SU-DHL-6 (cell line): Measurements from ENCODE around the gene OTOGL.

Source experiments
- H2AFZ ChIP-seq: fragments of 200-600 bp; sonication (generic); 2 replicates; pipeline ENCODE4 v1.6.1; 2014; ENCODE audit warnings: low read depth, mild to moderate bottlenecking, moderate library complexity, mixed read lengths, antibody characterized with exemption, low read length; ENCODE audit not compliant: severe bottlenecking
- H3F3A ChIP-seq: fragments of 200-600 bp; shearing (Covaris generic); 2 replicates; pipeline ENCODE4 v1.6.0; 2016; ENCODE audit warnings: antibody characterized with exemption, mild to moderate bottlenecking; ENCODE audit not compliant: insufficient read depth
- H3K27ac ChIP-seq: fragments of 200-600 bp; sonication (generic); 2 replicates; pipeline ENCODE4 v1.5.1; 2016; ENCODE audit warnings: low read depth, mild to moderate bottlenecking, low read length, moderate library complexity, mixed read lengths
- H3K27me3 ChIP-seq: fragments of 200-600 bp; sonication (generic), shearing (Covaris generic); 2 replicates; pipeline ENCODE4 v1.6.0; 2014; ENCODE audit warnings: mild to moderate bottlenecking, low read length
- H3K36me3 ChIP-seq: fragments of 200-600 bp; sonication (generic); 2 replicates; pipeline ENCODE4 v1.6.1; 2014; ENCODE audit warnings: mild to moderate bottlenecking, low read length, mixed read lengths
- H3K4me2 ChIP-seq: fragments of 300-600, 200-600 bp; shearing (Covaris generic), sonication (generic); 2 replicates; pipeline ENCODE4 v1.6.0; 2014; ENCODE audit warnings: low read length, low read depth, mild to moderate bottlenecking; ENCODE audit not compliant: poor library complexity, severe bottlenecking
- H3K4me3 ChIP-seq: fragments of 200-600 bp; sonication (generic); 2 replicates; pipeline ENCODE4 v1.5.1; 2014; ENCODE audit warnings: antibody characterized with exemption, low read length, mild to moderate bottlenecking, mixed read lengths; ENCODE audit not compliant: insufficient read depth, poor library complexity, severe bottlenecking
- H3K79me2 ChIP-seq: fragments of 200-600 bp; sonication (generic); 2 replicates; pipeline ENCODE4 v1.6.1; 2014; ENCODE audit warnings: mild to moderate bottlenecking, low read length, moderate library complexity; ENCODE audit not compliant: insufficient read depth
- H3K9ac ChIP-seq: fragments of 200-600 bp; sonication (generic); 2 replicates; pipeline ENCODE4 v1.7.0; 2014; ENCODE audit warnings: mild to moderate bottlenecking, low read length
- H3K9me2 ChIP-seq: fragments of 200-600 bp; sonication (generic); replicated peaks from 2 replicates; pipeline ENCODE4 v1.6.1; 2014; ENCODE audit warnings: low read length; ENCODE audit not compliant: insufficient read depth
- H3K9me3 ChIP-seq: fragments of 200-600 bp; sonication (generic); 2 replicates; pipeline ENCODE4 v1.6.1; 2014; ENCODE audit warnings: low read length, mixed read lengths; ENCODE audit not compliant: insufficient read depth
- H4K20me1 ChIP-seq: fragments of 200-600 bp; sonication (generic); 2 replicates; pipeline ENCODE4 v1.6.1; 2014; ENCODE audit warnings: low read depth, mild to moderate bottlenecking, antibody characterized with exemption, low read length, moderate library complexity, mixed read lengths
- CTCF ChIP-seq: fragments of 200-600 bp; sonication (generic); IDR thresholded peaks from one replicate; pipeline ENCODE4 v1.5.1; 2017; ENCODE audit warnings: antibody characterized with exemption, mild to moderate bottlenecking, low read length, moderate library complexity; ENCODE audit not compliant: insufficient read depth, poor library complexity, severe bottlenecking
- EZH2phosphoT487 ChIP-seq: fragments of 200-600 bp; sonication (generic), shearing (Covaris generic); conservative IDR thresholded peaks from 2 replicates; pipeline ENCODE4 v1.6.1; 2018; ENCODE audit warnings: mild to moderate bottlenecking, antibody characterized with exemption, low read length, moderate library complexity, mixed read lengths

OTOGL gene

DNA sequence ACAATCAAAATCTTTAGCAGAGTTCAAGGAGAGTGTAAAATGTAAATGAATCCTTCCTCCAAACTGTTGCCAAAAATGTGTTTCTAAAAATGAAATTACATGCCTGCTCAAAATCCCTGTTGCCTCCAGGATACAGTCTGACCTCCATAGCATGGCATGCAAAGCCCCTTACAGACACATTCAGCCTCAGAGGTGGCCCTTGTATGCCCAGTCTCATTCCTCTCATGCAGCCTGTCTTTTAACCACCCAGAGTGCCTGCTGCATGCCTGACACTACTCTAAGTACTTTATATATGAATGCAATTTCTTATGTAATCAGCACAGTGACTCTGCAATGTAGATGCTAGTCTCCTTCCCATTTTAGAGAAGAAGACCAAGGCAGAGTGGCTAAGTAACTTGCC lies 320.3 kb downstream of the OTOGL start:
- no peak for TF ChIP-seq EZH2phosphoT487
- no peak for TF ChIP-seq CTCF
- H3K9me3 ChIP-seq: no peaks in the 10 kb centered on the region
- H3K27ac ChIP-seq: no peak overlapping the region
- H3K79me2 ChIP-seq: no peaks in the 10 kb centered on the region
- H3K9me2 ChIP-seq: no peaks in the 10 kb centered on the region
- H2AFZ ChIP-seq: no peak overlapping the region
- no peak overlapping the region for H3K9ac ChIP-seq
- no peaks in the 10 kb centered on the region for H4K20me1 ChIP-seq
- H3F3A ChIP-seq: no peaks in the 10 kb centered on the region
- no peaks in the 10 kb centered on the region for H3K36me3 ChIP-seq
- no peak overlapping the region for H3K4me3 ChIP-seq
- H3K4me2 ChIP-seq: no peak overlapping the region
- no peaks in the 10 kb centered on the region for H3K27me3 ChIP-seq

GRCh38 chr12:80420075-80420474 lies 320.7 kb downstream of the OTOGL start:
- H3K9me2 ChIP-seq: no peaks in the 10 kb centered on the region
- H3K27me3 ChIP-seq: no peaks in the 10 kb centered on the region
- H3K36me3 ChIP-seq: no peaks in the 10 kb centered on the region
- TF ChIP-seq CTCF (no peak), EZH2phosphoT487 (no peak)
- no peak overlapping the region for H3K9ac ChIP-seq
- no peaks in the 10 kb centered on the region for H3K79me2 ChIP-seq
- no peaks in the 10 kb centered on the region for H3F3A ChIP-seq
- no peak overlapping the region for H3K4me2 ChIP-seq
- H4K20me1 ChIP-seq: no peaks in the 10 kb centered on the region
- no peak overlapping the region for H2AFZ ChIP-seq
- H3K4me3 ChIP-seq: no peak overlapping the region
- no peak overlapping the region for H3K27ac ChIP-seq
- no peaks in the 10 kb centered on the region for H3K9me3 ChIP-seq

GRCh38 chr12:80422550-80422949 lies 323.2 kb downstream of the OTOGL start:
- Histone ChIP-seq H3K4me2 (no peak overlapping the region), H3K79me2 (no peaks in the 10 kb centered on the region), H3K9me2 (no peaks in the 10 kb centered on the region), H3K4me3 (no peak overlapping the region), H3K27ac (no peak overlapping the region), H3K9me3 (no peaks in the 10 kb centered on the region), H3K27me3 (no peaks in the 10 kb centered on the region), H4K20me1 (no peaks in the 10 kb centered on the region), H3K9ac (no peak overlapping the region), H2AFZ (no peak overlapping the region), H3F3A (no peaks in the 10 kb centered on the region), H3K36me3 (no peaks in the 10 kb centered on the region)
- TF ChIP-seq EZH2phosphoT487 (no peak), CTCF (no peak)
